Airway epithelial cell (primary cell): Measurements from ENCODE around the gene CFAP99. TPM values are rescaled to one million over a fixed set of nuclear protein-coding genes. Genes with fewer than 3 reads are reported as not detected.

ENCODE experiments used
- total RNA-seq: library from RNA; depleted of rRNA; stranded (reverse); fragments of >200 nt; gene quantifications from 2 replicates; pipeline ENCODE4 v1.2.3, GENCODE V29; 2015

Gene CFAP99
- total RNA-seq = not detected in 2 replicates

DNA sequence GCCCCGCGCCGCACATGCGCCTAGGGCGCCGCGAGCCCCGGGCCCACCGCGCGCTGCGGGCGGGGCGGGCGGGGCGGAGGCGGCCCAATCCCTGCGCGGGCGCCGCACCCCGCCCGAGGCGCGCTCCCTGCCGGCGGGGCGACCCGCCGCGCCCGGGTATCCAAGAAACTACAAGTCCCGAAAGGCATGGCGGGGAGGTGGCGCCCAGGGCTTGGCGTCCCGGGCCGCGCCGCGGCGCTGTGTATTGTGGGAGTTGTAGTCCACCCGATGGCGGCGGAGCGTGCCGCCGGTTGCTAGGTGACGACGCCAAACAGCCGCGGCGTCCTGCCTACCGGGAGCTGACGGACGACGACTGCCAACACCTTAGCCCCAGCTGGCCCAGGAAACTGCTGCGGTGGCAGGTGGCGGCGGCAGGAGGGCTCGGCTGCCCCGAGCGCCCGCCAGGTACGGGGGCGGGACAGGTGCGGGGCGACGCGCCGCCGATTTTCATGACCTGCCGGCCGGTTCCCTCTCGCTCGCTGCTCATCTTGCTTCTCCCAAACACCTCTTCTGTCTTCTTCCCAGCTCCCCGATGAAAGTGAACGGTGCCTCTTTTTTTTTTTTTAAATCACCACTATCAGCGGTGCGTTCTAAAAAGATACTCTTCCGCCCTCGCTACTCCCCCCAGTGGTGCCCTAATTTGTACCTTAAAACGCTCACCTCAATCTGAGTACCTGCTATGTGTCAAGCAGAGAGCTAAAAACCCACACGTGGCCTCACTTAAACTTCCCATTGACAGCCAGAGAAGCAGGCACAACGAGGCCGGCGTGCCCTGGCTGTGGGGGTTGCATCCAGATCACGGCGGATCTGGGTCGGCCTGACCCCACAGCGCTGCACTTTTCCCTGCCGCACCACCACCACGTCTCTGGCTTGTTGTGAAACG, at the start of gene CFAP99:
TSS of gene CFAP99 (plus strand) at position 306 of the 922 bp plus-strand sequence.

DNA sequence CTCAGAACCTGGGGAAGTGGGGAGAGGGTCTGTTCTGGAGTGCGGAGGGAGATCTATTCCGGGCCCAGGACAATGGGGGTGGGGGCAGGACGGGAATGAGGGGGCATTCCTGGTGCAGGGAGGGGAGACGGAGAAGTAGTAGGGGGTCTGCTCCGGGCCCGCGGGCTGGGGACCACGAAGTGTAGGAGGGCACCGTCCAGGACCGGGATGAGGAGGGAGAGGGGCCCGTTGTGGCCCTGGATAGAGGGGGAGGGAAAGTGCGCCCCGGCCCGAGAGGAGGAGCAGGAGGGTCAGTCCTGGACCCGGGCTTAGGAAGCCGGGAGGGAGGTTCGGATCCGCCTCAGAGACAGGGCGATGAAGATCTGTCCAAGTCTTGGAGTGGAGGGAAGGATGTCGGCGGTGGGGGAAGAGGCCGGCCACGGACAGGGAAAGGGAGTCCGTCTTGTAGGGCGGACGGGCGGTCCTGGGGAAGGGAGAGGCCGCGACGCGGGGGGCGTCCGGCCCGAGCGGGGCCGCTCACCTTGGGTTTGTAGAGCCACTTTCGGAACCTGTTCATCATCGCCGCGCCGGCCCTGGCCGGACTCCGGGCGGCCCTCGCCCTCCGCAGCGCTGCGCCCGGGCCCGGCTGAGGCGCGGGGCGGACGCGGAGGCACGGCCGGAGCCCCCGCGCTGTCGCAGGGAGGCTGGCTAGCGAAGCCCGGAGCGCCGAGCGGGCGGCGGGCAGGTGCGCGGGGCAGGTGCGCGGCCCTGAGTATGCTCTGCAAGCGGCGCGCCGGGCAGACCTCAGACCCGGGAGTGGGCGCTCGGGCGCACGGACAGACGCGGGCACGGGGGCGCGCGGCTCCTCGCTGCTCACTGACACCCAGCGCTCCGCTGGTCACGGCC, 748 bp upstream of the CFAP99 start, which contains the start of gene ZFYVE28:
TSS of gene ZFYVE28 (minus strand) at position 881 of the 885 bp plus-strand sequence. CDS start at position 559, 322 bp downstream.

DNA sequence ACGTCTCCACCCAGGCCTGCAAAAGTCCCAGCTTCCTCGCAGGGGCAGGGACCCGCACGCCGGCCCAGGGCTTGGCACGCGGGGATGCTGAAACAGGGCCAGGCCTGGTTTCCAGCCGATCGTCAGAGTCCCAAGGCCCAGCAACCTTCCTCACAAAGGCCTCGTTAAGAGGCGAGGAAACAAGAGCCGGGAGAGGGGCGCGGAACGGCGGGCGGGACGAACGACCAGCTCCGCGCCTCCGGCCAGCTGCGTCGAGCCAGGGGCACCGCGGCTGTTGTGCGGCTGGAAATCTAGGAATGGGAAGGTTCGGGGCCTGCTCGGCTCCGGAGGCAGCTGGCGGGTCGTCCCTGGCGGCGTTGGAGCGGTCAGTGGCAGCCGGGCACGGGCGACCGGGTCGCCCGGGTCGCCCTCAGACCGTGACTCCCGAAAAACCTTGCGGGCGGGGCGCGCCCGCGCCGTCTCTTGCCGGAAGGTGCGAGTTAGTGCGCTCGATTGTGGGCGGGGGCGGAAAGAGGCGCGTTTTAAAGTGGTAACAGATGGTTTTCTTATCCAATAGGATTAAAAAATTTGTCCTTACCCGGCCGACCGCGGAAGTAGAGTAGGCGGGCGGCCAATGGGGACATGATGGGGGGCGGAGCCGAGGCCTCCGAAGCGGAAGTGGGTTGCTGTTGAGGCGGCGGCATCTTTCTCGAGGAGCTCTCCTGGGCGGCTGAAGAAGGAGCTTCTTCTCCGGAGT, 49.9 kb downstream of the CFAP99 start, which contains the start of gene RNF4:
TSS of gene RNF4 (plus strand) at position 651 of the 736 bp plus-strand sequence. CDS start 21,388 bp downstream, outside the sequence.

Other genes with a start within 250 kb of the CFAP99 start
- gene HAUS3, start 176.8 kb upstream of the CFAP99 start, total RNA-seq = 6.1 and 9.8 TPM in 2 replicates
- 0.37 and 1.1 TPM in 2 replicates for gene POLN, start 176.8 kb upstream of the CFAP99 start, total RNA-seq
- gene MXD4, start 156.8 kb upstream of the CFAP99 start, total RNA-seq = 29.8 and 33.0 TPM in 2 replicates
- gene ZFYVE28, start 310 bp upstream of the CFAP99 start, total RNA-seq = 0.19 and 1.3 TPM in 2 replicates
- 38.1 and 38.7 TPM in 2 replicates for gene RNF4, start 50.2 kb downstream of the CFAP99 start, total RNA-seq
- gene FAM193A, start 117.7 kb downstream of the CFAP99 start, total RNA-seq = 7.5 and 10.4 TPM in 2 replicates